ENCODE measurements around the gene LRIF1.
"Not testable (repeated sequence)": the region's sequence is repeated elsewhere in the genome, so short reads cannot be mapped to it uniquely, and the experiment has no call there.

LRIF1 gene

GRCh38 chr1:110951161-110951560 lies 12.6 kb downstream of the LRIF1 start:
- DNase-seq (ENCODE audit: low read depth in 2 of 2) = no peak

GRCh38 chr1:110948038-110948810 lies 15.5 kb downstream of the LRIF1 start:
- DNase-seq (ENCODE audit: low read depth in 2 of 2) = no peak

GRCh38 chr1:110945626-110946025 lies 18.1 kb downstream of the LRIF1 start:
- DNase-seq (ENCODE audit: low read depth in 2 of 2) = no peak

GRCh38 chr1:110944806-110945205 lies 18.9 kb downstream of the LRIF1 start:
- no peak for DNase-seq (ENCODE audit: low read depth in 2 of 2)

- no peak for DNase-seq (ENCODE audit: low read depth in 2 of 2)
Measured at GRCh38 chr1:110936567-110936966, 27.2 kb downstream of the LRIF1 start.

GRCh38 chr1:110931097-110931496 lies 32.6 kb downstream of the LRIF1 start:
- not testable (repeated sequence) for DNase-seq (ENCODE audit: low read depth in 2 of 2)

- no peak for DNase-seq (ENCODE audit: low read depth in 2 of 2)
Measured at GRCh38 chr1:110928904-110929303, 34.8 kb downstream of the LRIF1 start.

GRCh38 chr1:110928191-110928590 lies 35.5 kb downstream of the LRIF1 start:
- no peak for DNase-seq (ENCODE audit: low read depth in 2 of 2)

GRCh38 chr1:110927484-110928075 lies 36.1 kb downstream of the LRIF1 start:
- no peak for DNase-seq (ENCODE audit: low read depth in 2 of 2)

- DNase-seq (ENCODE audit: low read depth in 2 of 2) = no peak
Measured at GRCh38 chr1:110921953-110922352, 41.8 kb downstream of the LRIF1 start.

- DNase-seq (ENCODE audit: low read depth in 2 of 2) = no peak
Measured at GRCh38 chr1:110918016-110918415, 45.7 kb downstream of the LRIF1 start.

- no peak for DNase-seq (ENCODE audit: low read depth in 2 of 2)
Measured at GRCh38 chr1:110916669-110917306, 46.9 kb downstream of the LRIF1 start.

- DNase-seq (ENCODE audit: low read depth in 2 of 2) = no peak
Measured at GRCh38 chr1:110916274-110916668, 47.5 kb downstream of the LRIF1 start.

GRCh38 chr1:110915804-110916203 lies 47.9 kb downstream of the LRIF1 start:
- no peak for DNase-seq (ENCODE audit: low read depth in 2 of 2)

GRCh38 chr1:110914676-110915075 lies 49.0 kb downstream of the LRIF1 start:
- no peak for DNase-seq (ENCODE audit: low read depth in 2 of 2)

GRCh38 chr1:110912784-110913183 lies 50.9 kb downstream of the LRIF1 start:
- DNase-seq (ENCODE audit: low read depth in 2 of 2) = no peak

GRCh38 chr1:110903853-110904500 lies 59.7 kb downstream of the LRIF1 start:
- DNase-seq (ENCODE audit: low read depth in 2 of 2) = no peak

- DNase-seq (ENCODE audit: low read depth in 2 of 2) = no peak
Measured at GRCh38 chr1:110902820-110903463, 60.8 kb downstream of the LRIF1 start.

- DNase-seq (ENCODE audit: low read depth in 2 of 2) = no peak
Measured at GRCh38 chr1:110899458-110899843, 64.3 kb downstream of the LRIF1 start.

GRCh38 chr1:110898734-110899457 lies 64.8 kb downstream of the LRIF1 start:
- DNase-seq (ENCODE audit: low read depth in 2 of 2) = no peak

- no peak for DNase-seq (ENCODE audit: low read depth in 2 of 2)
Measured at GRCh38 chr1:110897681-110898080, 66.0 kb downstream of the LRIF1 start.
